Measurements from ENCODE around the gene TFF3. TPM values are rescaled to one million over a fixed set of nuclear protein-coding genes. Genes with fewer than 3 reads are reported as not detected.

TFF3 gene
- total and polyA plus RNA-seq, 2 of the 4 experiments (the other 2 are of a cell fraction) = not detected

- no peak overlapping the region for H3K9ac ChIP-seq (ENCODE audit: low read depth, low read length)
- POLR2A ChIA-PET (ENCODE audit: unreplicated experiment) = no interaction called here
Observed at GRCh38 chr21:42286416-42286815, 28.8 kb downstream of the TFF3 start.

More at GRCh38 chr21:42286416-42286815, 28.8 kb downstream of the TFF3 start:
- Histone ChIP-seq H2AK5ac (ENCODE audit: low read depth, low read length) (no peak overlapping the region), H3K9me3 (ENCODE audit: control insufficient read depth, insufficient read depth, low read length) (peaks cover 2% of the 10 kb centered on the region; the same call in 1 of the 2 replicates), H2BK120ac (ENCODE audit: low read depth, low read length) (no peak overlapping the region), H3K23ac (ENCODE audit: low read depth, low read length) (no peak overlapping the region), H4K20me1 (ENCODE audit: insufficient read depth, low read length) (no peaks in the 10 kb centered on the region), H3K79me1 (ENCODE audit: low read depth in 1 of 2, low read length in 2 of 2) (no peaks in the 10 kb centered on the region), H3K18ac (ENCODE audit: low read depth, low read length) (no peak overlapping the region), H3K56ac (ENCODE audit: extremely low read depth, insufficient read depth, low read length) (no peak overlapping the region), H3K4me3 (ENCODE audit: insufficient read depth, low read depth, low read length) (no peak overlapping the region), H2BK20ac (ENCODE audit: low read depth, low read length) (no peak overlapping the region), H3K27ac (ENCODE audit: insufficient read depth, low read length) (no peak overlapping the region), H3K36me3 (ENCODE audit: control insufficient read depth, insufficient read depth, low read length) (peaks cover 16% of the 10 kb centered on the region; the same call in 1 of the 2 replicates), H2AK9ac (replicated peaks; ENCODE audit: low read depth, low read length, poor library complexity) (no peak overlapping the region), H3K9me1 (ENCODE audit: insufficient read depth, low read length) (no peaks in the 10 kb centered on the region; the same call in 1 of the 2 replicates), H3K4me1 (ENCODE audit: control insufficient read depth, insufficient read depth, low read length) (peaks cover 2% of the 10 kb centered on the region; the same call in 1 of the 2 replicates), H4K8ac (ENCODE audit: low read depth in 2 of 2, low read length in 2 of 2) (no peak overlapping the region), H3K4me2 (ENCODE audit: low read depth, low read length) (no peak overlapping the region), H3K27me3 (ENCODE audit: control insufficient read depth, insufficient read depth, low read length) (no peaks in the 10 kb centered on the region), H2AFZ (replicated peaks; ENCODE audit: low read length, poor library complexity) (no peak overlapping the region), H3K4ac (ENCODE audit: low read depth, low read length) (no peak overlapping the region), H2BK5ac (ENCODE audit: low read depth, low read length, poor library complexity, severe bottlenecking) (no peak overlapping the region), H3K14ac (replicated peaks; ENCODE audit: low read depth, low read length) (no peak overlapping the region), H2BK15ac (ENCODE audit: low read depth, low read length) (no peak overlapping the region), H4K91ac (ENCODE audit: insufficient read depth, low read depth, low read length) (no peak overlapping the region), H4K5ac (ENCODE audit: low read depth, low read length) (no peak overlapping the region)
- CTCF ChIA-PET = no interaction called here
- intact Hi-C loops (cut with micrococcal nuclease) (no loop called here), in situ Hi-C loops (cut with MboI; ENCODE audit: low sequenced_read_pairs) (no loop called here), dilution Hi-C loops (cut with HindIII; ENCODE audit: low sequenced_read_pairs, unreplicated experiment) (no loop called here)
- TF ChIP-seq BHLHE40 (IDR thresholded peaks at IDR 0.05; ENCODE audit: low read depth, low read length) (no peak), MAFK (IDR thresholded peaks at IDR 0.05; ENCODE audit: low read depth, low read length) (no peak), SMC3 (IDR thresholded peaks at IDR 0.05; ENCODE audit: low read depth, low read length) (no peak), NFE2L2 (IDR thresholded peaks at IDR 0.05; ENCODE audit: low read depth, low read length) (no peak), MAZ (IDR thresholded peaks at IDR 0.05; ENCODE audit: borderline replicate concordance, low read depth, low read length) (no peak), CTCF (conservative IDR thresholded peaks at IDR 0.05; ENCODE audit: low read depth, low read length) (no peak), MXI1 (IDR thresholded peaks at IDR 0.05; ENCODE audit: borderline replicate concordance, low read depth, low read length) (no peak), FOS (IDR thresholded peaks at IDR 0.05; ENCODE audit: low read depth, low read length) (no peak), RCOR1 (IDR thresholded peaks at IDR 0.05; ENCODE audit: insufficient replicate concordance, low read length) (no peak), CEBPB (IDR thresholded peaks at IDR 0.05; ENCODE audit: low read depth, low read length) (no peak), CHD1 (IDR thresholded peaks at IDR 0.05; ENCODE audit: low read depth, low read length) (no peak)
- TF ChIP-seq, protein P1, sequence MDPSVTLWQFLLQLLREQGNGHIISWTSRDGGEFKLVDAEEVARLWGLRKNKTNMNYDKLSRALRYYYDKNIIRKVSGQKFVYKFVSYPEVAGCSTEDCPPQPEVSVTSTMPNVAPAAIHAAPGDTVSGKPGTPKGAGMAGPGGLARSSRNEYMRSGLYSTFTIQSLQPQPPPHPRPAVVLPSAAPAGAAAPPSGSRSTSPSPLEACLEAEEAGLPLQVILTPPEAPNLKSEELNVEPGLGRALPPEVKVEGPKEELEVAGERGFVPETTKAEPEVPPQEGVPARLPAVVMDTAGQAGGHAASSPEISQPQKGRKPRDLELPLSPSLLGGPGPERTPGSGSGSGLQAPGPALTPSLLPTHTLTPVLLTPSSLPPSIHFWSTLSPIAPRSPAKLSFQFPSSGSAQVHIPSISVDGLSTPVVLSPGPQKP (IDR thresholded peaks at IDR 0.05; ENCODE audit: borderline replicate concordance, low read depth, low read length) = no peak
- TF ChIP-seq, protein P2, sequence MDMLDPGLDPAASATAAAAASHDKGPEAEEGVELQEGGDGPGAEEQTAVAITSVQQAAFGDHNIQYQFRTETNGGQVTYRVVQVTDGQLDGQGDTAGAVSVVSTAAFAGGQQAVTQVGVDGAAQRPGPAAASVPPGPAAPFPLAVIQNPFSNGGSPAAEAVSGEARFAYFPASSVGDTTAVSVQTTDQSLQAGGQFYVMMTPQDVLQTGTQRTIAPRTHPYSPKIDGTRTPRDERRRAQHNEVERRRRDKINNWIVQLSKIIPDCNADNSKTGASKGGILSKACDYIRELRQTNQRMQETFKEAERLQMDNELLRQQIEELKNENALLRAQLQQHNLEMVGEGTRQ (IDR thresholded peaks at IDR 0.05; ENCODE audit: low read depth, low read length) = no peak
- WGBS, 2 experiments (ENCODE audit: extremely low coverage in 2 of 2, insufficient read length in 1 of 2) = 81% methylated on average over 6 of the region's 12 CpGs; no CpG with 5 or more reads in 1 of the 2 experiments
- DNase-seq (no peak), ATAC-seq (ENCODE audit: low read depth) (no peak)
- BruUV-seq (replicated peaks) = no TSS peak
